Thyroid gland (tissue), 4 donors: ENCODE measurements around the gene PLEKHA4. TPM values are rescaled to one million over a fixed set of nuclear protein-coding genes. Genes with fewer than 3 reads are reported as not detected.
"Not testable (repeated sequence)": the region's sequence is repeated elsewhere in the genome, so short reads cannot be mapped to it uniquely, and the experiment has no call there.

Source experiments
- DNase-seq, 2 donors: peaks; one replicate each; pipeline ENCODE4 v3.0.0-alpha.2; 2019
- H3K27ac ChIP-seq, 3 donors: fragments of 200-600 bp; sonication (generic); 1 replicate in 2 of 3; 2 replicates in 1 of 3; pipeline ENCODE4 v1.5.1; 2016 to 2019; ENCODE audit warnings: mild to moderate bottlenecking in 1 of 3, moderate library complexity in 1 of 3
- H3K27me3 ChIP-seq: fragments of 200-600 bp; sonication (generic); one replicate; pipeline ENCODE4 v1.5.1; 2019
- H3K36me3 ChIP-seq, 2 donors: fragments of 200-600 bp; sonication (generic); one replicate each; pipeline ENCODE4 v1.5.1; 2016 to 2019
- H3K4me1 ChIP-seq, 2 donors: fragments of 200-600 bp; sonication (generic); one replicate each; pipeline ENCODE4 v1.5.1; 2017 to 2019
- H3K4me3 ChIP-seq, 3 donors: fragments of 200-600 bp; sonication (generic); replicated peaks in 1 of 3; 1 replicate in 2 of 3; 2 replicates in 1 of 3; pipeline ENCODE4 v1.5.1; 2016; ENCODE audit warnings: mild to moderate bottlenecking in 1 of 3
- H3K9me3 ChIP-seq: fragments of 200-600 bp; sonication (generic); one replicate; pipeline ENCODE4 v1.5.1; 2017
- POLR2A ChIP-seq, 2 donors: fragments of 450-650 bp; IDR thresholded peaks; one replicate each; pipeline ENCODE4 v1.6.1; 2017; ENCODE audit warnings: antibody characterized with exemption in 2 of 2, mild to moderate bottlenecking in 2 of 2, moderate library complexity in 1 of 2
- WGBS, 2 donors: methylation state at CpG; one replicate each; pipeline ENCODE4 v1.1.5; 2017; 5-methylcytosine and 5-hydroxymethylcytosine counted together
- intact Hi-C: fragments of 100-400 bp; cut with DNase I; formaldehyde crosslinking; loops from one replicate; pipeline ENCODE4 v1.15.1; 2023
- total RNA-seq, 4 donors: library from RNA; depleted of rRNA; stranded (reverse); fragments of >200 nt; gene quantifications; one replicate each; pipeline ENCODE4 v1.2.3, GENCODE V29; 2016
- TF ChIP-seq, protein P1 (sequence below), 6 experiments: fragments of 200-600 bp in 3 of 6; fragments of 450-650 bp in 3 of 6; sonication (generic) in 3 of 6; IDR thresholded peaks; one replicate each; pipeline ENCODE4 v1.5.1; 2016 to 2019; ENCODE audit warnings: antibody characterized with exemption in 6 of 6, mild to moderate bottlenecking in 2 of 6, inconsistent platforms in 1 of 6, moderate library complexity in 1 of 6

PLEKHA4 gene
- total RNA-seq, 4 donors from 2014 or later, result 15.2 to 21.8 (median 19.0) TPM

DNA sequence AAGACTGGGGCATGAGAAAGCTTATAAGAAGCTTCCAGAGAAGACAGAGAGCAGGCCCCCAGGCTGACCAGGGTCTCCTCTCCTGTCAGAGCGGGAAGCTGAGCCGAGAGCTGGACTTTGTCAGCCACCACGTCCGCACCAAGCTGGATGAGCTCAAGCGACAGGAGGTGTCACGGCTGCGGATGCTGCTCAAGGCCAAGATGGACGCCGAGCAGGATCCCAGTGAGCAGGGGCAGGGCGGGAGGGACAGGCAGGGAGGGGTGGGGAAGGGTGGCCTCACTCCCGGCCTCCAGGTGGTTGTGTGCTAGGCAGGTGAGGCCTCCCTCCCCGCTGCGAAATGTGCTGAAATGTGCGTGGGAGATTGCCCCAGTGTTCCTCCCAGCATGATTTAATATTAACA lies 37.2 kb upstream of the PLEKHA4 start:
- H3K27ac ChIP-seq, result no peak overlapping the region
- peaks cover 11 to 15% of the 10 kb centered on the region in 2 donors for H3K4me1 ChIP-seq
- H3K4me3 ChIP-seq, result no peak overlapping the region
- 93 to 98% methylated on average over 5 to 11 of the region's 14 CpGs for whole genome bisulfite sequencing, 2 donors
- H3K9me3 ChIP-seq, result no peaks in the 10 kb centered on the region
- H3K27me3 ChIP-seq, result no peaks in the 10 kb centered on the region
- TF ChIP-seq POLR2A (IDR thresholded peaks at IDR 0.05), result no peak
- TF ChIP-seq, protein P1, sequence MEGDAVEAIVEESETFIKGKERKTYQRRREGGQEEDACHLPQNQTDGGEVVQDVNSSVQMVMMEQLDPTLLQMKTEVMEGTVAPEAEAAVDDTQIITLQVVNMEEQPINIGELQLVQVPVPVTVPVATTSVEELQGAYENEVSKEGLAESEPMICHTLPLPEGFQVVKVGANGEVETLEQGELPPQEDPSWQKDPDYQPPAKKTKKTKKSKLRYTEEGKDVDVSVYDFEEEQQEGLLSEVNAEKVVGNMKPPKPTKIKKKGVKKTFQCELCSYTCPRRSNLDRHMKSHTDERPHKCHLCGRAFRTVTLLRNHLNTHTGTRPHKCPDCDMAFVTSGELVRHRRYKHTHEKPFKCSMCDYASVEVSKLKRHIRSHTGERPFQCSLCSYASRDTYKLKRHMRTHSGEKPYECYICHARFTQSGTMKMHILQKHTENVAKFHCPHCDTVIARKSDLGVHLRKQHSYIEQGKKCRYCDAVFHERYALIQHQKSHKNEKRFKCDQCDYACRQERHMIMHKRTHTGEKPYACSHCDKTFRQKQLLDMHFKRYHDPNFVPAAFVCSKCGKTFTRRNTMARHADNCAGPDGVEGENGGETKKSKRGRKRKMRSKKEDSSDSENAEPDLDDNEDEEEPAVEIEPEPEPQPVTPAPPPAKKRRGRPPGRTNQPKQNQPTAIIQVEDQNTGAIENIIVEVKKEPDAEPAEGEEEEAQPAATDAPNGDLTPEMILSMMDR (IDR thresholded peaks at IDR 0.05), result no peak
- peaks cover 38 to 45% of the 10 kb centered on the region in 2 donors for H3K36me3 ChIP-seq
- intact Hi-C loops, result loop anchor here (10.0 kb wide), 1 partner anchor 49 kb away; the partner anchor contains the start of gene BAX
- DNase-seq, result no peak

DNA sequence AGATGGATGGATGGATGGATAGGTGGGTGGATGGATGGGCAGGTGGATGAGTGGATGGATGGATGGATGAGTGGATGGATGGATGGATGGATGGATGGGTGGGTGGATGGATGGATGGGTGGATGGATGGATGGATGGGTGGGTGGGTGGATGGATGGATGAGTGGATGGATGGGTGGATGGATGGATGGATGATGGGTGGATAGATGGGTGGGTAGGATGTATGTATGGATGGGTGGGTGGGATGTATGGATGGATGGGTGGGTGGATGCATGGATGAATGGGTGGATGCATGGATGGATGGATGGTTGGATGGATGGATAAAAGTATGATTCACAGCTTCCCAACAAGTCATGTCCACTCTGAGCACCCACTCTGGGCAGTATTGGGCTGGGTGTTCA lies 35.4 kb upstream of the PLEKHA4 start:
- Histone ChIP-seq H3K4me1 (peaks cover 17 to 21% of the 10 kb centered on the region in 2 donors), H3K36me3 (peaks cover 22 to 28% of the 10 kb centered on the region in 2 donors)
- H3K27ac ChIP-seq, H3K9me3 ChIP-seq, H3K4me3 ChIP-seq, DNase-seq, H3K27me3 ChIP-seq: not testable (repeated sequence)
- intact Hi-C loops, result loop anchor here (10.0 kb wide), 1 partner anchor 51 kb away; the partner anchor contains the start of gene BAX

- not testable (repeated sequence) for H3K9me3 ChIP-seq, H3K27ac ChIP-seq, H3K4me3 ChIP-seq, H3K27me3 ChIP-seq, DNase-seq
- intact Hi-C loops, result loop anchor here (10.0 kb wide), 1 partner anchor 53 kb away; the partner anchor contains the start of gene BAX
- peaks cover 21 to 22% of the 10 kb centered on the region in 2 donors for H3K36me3 ChIP-seq
- H3K4me1 ChIP-seq, result peaks cover 17 to 21% of the 10 kb centered on the region in 2 donors
- WGBS, 2 donors, result 96 to 97% methylated on average over 7 of the region's 7 CpGs
Measured at GRCh38 chr19:48902291-48902690, 33.9 kb upstream of the PLEKHA4 start.

- DNase-seq, result no peak
Measured at GRCh38 chr19:48900477-48901406, 32.3 kb upstream of the PLEKHA4 start.

DNA sequence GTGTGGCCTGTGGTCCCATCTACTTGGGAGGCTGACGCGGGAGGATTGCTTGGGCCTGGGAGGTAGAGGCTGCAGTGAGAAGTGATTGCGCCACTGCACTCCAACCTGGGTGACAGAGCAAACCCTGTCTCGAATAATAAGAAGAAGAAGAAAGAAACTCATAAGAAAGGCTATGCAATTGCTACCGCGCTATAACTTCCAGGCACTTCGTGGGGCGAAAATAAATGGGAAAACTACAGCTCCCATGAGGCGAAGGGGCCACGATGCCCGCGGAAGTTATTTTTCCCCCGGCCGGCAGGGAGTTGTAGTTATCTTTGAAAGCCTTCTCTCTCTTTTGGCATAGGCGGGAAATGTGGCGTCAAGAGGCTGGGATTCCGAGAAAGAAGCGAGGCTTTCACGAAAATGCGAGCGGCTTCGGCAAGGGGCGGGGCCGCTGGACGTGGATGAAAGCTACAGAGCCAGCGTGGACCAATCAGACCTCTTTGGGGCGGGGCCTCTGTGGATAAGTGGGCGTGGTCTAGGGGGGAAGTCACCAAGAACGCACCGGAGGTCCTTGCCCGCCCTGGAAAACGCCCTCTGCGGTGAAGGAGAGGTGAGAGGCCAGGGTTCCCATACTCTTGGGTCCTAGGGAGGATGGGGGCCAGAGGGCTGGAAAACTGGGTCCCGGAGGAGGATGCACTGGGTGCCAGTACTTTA lies 31.5 kb upstream of the PLEKHA4 start, which contains the start of gene NUCB1:
NUCB1 (plus strand) TSS at position 532 of the 696 bp plus-strand sequence. CDS start 485 bp downstream, outside the sequence.
- peak in 1 of 2 donors; percentile 78 for TF ChIP-seq POLR2A (IDR thresholded peaks at IDR 0.05)
- TF ChIP-seq, protein P1 (IDR thresholded peaks at IDR 0.05), result peak in 4 of 6 experiments; percentile 2 to 47 (median 26)
- WGBS, 2 donors, result 6 to 7% methylated on average over 34 of the region's 34 CpGs
- intact Hi-C loops, result loop anchor here (10.0 kb wide), 1 partner anchor 55 kb away; the partner anchor contains the start of gene BAX
- Histone ChIP-seq H3K4me1 (peaks cover 17 to 27% of the 10 kb centered on the region in 2 donors), H3K27me3 (no peaks in the 10 kb centered on the region), H3K4me3 (peak within 1 kb of the TSS; percentile 67 to 91 (median 78)), H3K36me3 (peaks cover 4 to 11% of the 10 kb centered on the region in 2 donors), H3K9me3 (no peaks in the 10 kb centered on the region), H3K27ac (peak within 1 kb of the TSS; percentile 69 to 94 (median 85))
- peak; percentile 100 for DNase-seq

More at GRCh38 chr19:48900477-48901406, 32.3 kb upstream of the PLEKHA4 start:
- Histone ChIP-seq H3K36me3 (peaks cover 10 to 19% of the 10 kb centered on the region in 2 donors), H3K9me3 (no peaks in the 10 kb centered on the region), H3K27me3 (no peaks in the 10 kb centered on the region), H3K27ac (peak overlapping the region; percentile 69 to 94 (median 85)), H3K4me3 (peak overlapping the region; percentile 67 to 91 (median 78)), H3K4me1 (peaks cover 17 to 25% of the 10 kb centered on the region in 2 donors)
- intact Hi-C loops, result loop anchor here (10.0 kb wide), 1 partner anchor 54 kb away; the partner anchor contains the start of gene BAX
- TF ChIP-seq, protein P1 (IDR thresholded peaks at IDR 0.05), result no peak
- no peak for TF ChIP-seq POLR2A (IDR thresholded peaks at IDR 0.05)
- 11 to 14% methylated on average over 11 to 18 of the region's 24 CpGs for WGBS, 2 donors

DNA sequence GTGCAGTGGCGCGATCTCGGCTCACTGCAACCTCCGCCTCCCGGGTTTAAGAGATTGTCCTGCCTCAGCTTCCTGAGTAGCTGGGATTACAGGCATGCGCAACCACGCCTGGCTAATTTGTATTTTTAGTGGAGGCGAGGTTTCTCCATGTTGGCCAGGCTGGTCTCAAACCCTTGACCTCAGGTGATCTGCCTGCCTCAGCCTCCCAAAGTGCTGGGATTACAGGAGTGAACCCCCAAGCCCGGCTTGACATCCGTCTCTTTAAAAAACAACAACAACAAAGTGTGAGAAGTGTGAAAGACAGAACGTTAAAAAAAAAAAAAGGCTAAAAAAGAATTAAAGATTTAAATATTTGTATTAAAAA lies 31.0 kb upstream of the PLEKHA4 start:
- peaks cover 17 to 27% of the 10 kb centered on the region in 2 donors for H3K4me1 ChIP-seq
- H3K4me3 ChIP-seq, result peak overlapping the region in 1 of 3 donors; percentile 78
- H3K27me3 ChIP-seq, H3K9me3 ChIP-seq, DNase-seq, intact Hi-C loops, H3K36me3 ChIP-seq: not testable (repeated sequence)
- 78 to 82% methylated on average over 11 of the region's 11 CpGs for WGBS, 2 donors
- peak overlapping the region; percentile 69 to 94 (median 85) for H3K27ac ChIP-seq
